NB4 (cell line): Measurements from ENCODE around the gene TGFBR2.
"Not testable (repeated sequence)": the region's sequence is repeated elsewhere in the genome, so short reads cannot be mapped to it uniquely, and the experiment has no call there.

ENCODE experiments used
- DNase-seq: peaks from one replicate; pipeline ENCODE4 v3.0.0; 2010; ENCODE audit warnings: low read depth
- H3K4me3 ChIP-seq: one replicate; pipeline ENCODE4 v1.5.1; 2011; ENCODE audit warnings: mild to moderate bottlenecking, low read depth, low read length, moderate library complexity
- CTCF ChIP-seq: IDR thresholded peaks from one replicate; pipeline ENCODE4 v1.5.1; 2012; ENCODE audit warnings: low read depth, low read length
- MAX ChIP-seq: IDR thresholded peaks from 2 replicates; pipeline ENCODE4 v1.6.1; 2011; ENCODE audit warnings: low read depth, low read length
- MYC ChIP-seq: IDR thresholded peaks from 2 replicates; pipeline ENCODE4 v1.6.1; 2011; ENCODE audit warnings: low read depth, low read length
- POLR2A ChIP-seq: IDR thresholded peaks from 2 replicates; pipeline ENCODE4 v1.6.1; 2011; ENCODE audit warnings: mild to moderate bottlenecking; ENCODE audit not compliant: insufficient read length; ENCODE audit errors: extremely low read depth

Gene TGFBR2

GRCh38 chr3:30622047-30622545 lies 15.7 kb downstream of the TGFBR2 start:
- TF ChIP-seq CTCF, result no peak
- no peak for TF ChIP-seq POLR2A
- TF ChIP-seq MYC, result no peak
- H3K4me3 ChIP-seq, result no peak overlapping the region
- DNase-seq, result no peak

- TF ChIP-seq CTCF (no peak), POLR2A (no peak), MAX (no peak), MYC (no peak)
- DNase-seq, result no peak
- H3K4me3 ChIP-seq, result no peak overlapping the region
These were observed 16.4 kb downstream of the TGFBR2 start for GRCh38 chr3:30622790-30623189.

GRCh38 chr3:30623351-30623750 lies 16.9 kb downstream of the TGFBR2 start:
- TF ChIP-seq MYC (no peak), POLR2A (no peak), CTCF (no peak), MAX (no peak)
- H3K4me3 ChIP-seq, result no peak overlapping the region
- no peak for DNase-seq

- DNase-seq, H3K4me3 ChIP-seq: not testable (repeated sequence)
These were observed 18.1 kb downstream of the TGFBR2 start for GRCh38 chr3:30624480-30624879.

GRCh38 chr3:30625541-30626438 lies 19.4 kb downstream of the TGFBR2 start:
- DNase-seq, result no peak
- TF ChIP-seq CTCF (no peak), POLR2A (no peak), MYC (no peak), MAX (no peak)
- no peak overlapping the region for H3K4me3 ChIP-seq

GRCh38 chr3:30626443-30627180 lies 20.2 kb downstream of the TGFBR2 start:
- TF ChIP-seq MYC (no peak), POLR2A (no peak), CTCF (no peak), MAX (no peak)
- DNase-seq, result no peak
- H3K4me3 ChIP-seq, result no peak overlapping the region
